ENCODE data around the gene GLI3.
A peak's percentile ranks its signal among the peaks of the same experiment; 100 is the strongest.

The GLI3 gene

GRCh38 chr7:42236976-42237810, at the start of gene GLI3:
GLI3 (minus strand) TSS chr7:42237209; CDS start chr7:42223253, 13,956 bp downstream.
- DNase-seq (ENCODE audit: low spot score) = peak; percentile 84

GRCh38 chr7:42285383-42285824, 48.4 kb upstream of the GLI3 start:
- DNase-seq (ENCODE audit: low spot score) = no peak

GRCh38 chr7:42283553-42283952, 46.5 kb upstream of the GLI3 start:
- no peak for DNase-seq (ENCODE audit: low spot score)

GRCh38 chr7:42278344-42278743, 41.3 kb upstream of the GLI3 start:
- no peak for DNase-seq (ENCODE audit: low spot score)

GRCh38 chr7:42274053-42274452, 37.0 kb upstream of the GLI3 start:
- no peak for DNase-seq (ENCODE audit: low spot score)

GRCh38 chr7:42272793-42273665, 36.0 kb upstream of the GLI3 start:
- DNase-seq (ENCODE audit: low spot score) = peak; percentile 9

GRCh38 chr7:42269161-42269560, 32.2 kb upstream of the GLI3 start:
- no peak for DNase-seq (ENCODE audit: low spot score)

- no peak for DNase-seq (ENCODE audit: low spot score)
These were observed 27.7 kb upstream of the GLI3 start for GRCh38 chr7:42264702-42265101.

- peak; percentile 6 for DNase-seq (ENCODE audit: low spot score)
These were observed 27.0 kb upstream of the GLI3 start for GRCh38 chr7:42263971-42264370.

GRCh38 chr7:42262964-42263363, 26.0 kb upstream of the GLI3 start:
- peak; percentile 8 for DNase-seq (ENCODE audit: low spot score)

- DNase-seq (ENCODE audit: low spot score) = no peak
These were observed 17.2 kb upstream of the GLI3 start for GRCh38 chr7:42254217-42254616.

GRCh38 chr7:42253316-42253715, 16.3 kb upstream of the GLI3 start:
- DNase-seq (ENCODE audit: low spot score) = no peak

- DNase-seq (ENCODE audit: low spot score) = no peak
These were observed 13.4 kb upstream of the GLI3 start for GRCh38 chr7:42250411-42250810.

- DNase-seq (ENCODE audit: low spot score) = no peak
These were observed 11.6 kb upstream of the GLI3 start for GRCh38 chr7:42248579-42248978.

- DNase-seq (ENCODE audit: low spot score) = no peak
These were observed 10.3 kb upstream of the GLI3 start for GRCh38 chr7:42247301-42247700.

- DNase-seq (ENCODE audit: low spot score) = no peak
These were observed 7.8 kb upstream of the GLI3 start for GRCh38 chr7:42244828-42245227.

- DNase-seq (ENCODE audit: low spot score) = no peak
These were observed 5.4 kb upstream of the GLI3 start for GRCh38 chr7:42242381-42242780.

GRCh38 chr7:42241424-42241823, 4.4 kb upstream of the GLI3 start:
- DNase-seq (ENCODE audit: low spot score) = no peak

- DNase-seq (ENCODE audit: low spot score) = no peak
These were observed 3.4 kb upstream of the GLI3 start for GRCh38 chr7:42240416-42240815.

- peak; percentile 29 for DNase-seq (ENCODE audit: low spot score)
These were observed 1.8 kb upstream of the GLI3 start for GRCh38 chr7:42238709-42239366.

GRCh38 chr7:42237811-42238541, 967 bp upstream of the GLI3 start:
- peak; percentile 89 for DNase-seq (ENCODE audit: low spot score)

All from iPS-NIHi11 (cell line).